ENCODE results near the gene SNRPB.

- TF ChIP-seq, protein P1, sequence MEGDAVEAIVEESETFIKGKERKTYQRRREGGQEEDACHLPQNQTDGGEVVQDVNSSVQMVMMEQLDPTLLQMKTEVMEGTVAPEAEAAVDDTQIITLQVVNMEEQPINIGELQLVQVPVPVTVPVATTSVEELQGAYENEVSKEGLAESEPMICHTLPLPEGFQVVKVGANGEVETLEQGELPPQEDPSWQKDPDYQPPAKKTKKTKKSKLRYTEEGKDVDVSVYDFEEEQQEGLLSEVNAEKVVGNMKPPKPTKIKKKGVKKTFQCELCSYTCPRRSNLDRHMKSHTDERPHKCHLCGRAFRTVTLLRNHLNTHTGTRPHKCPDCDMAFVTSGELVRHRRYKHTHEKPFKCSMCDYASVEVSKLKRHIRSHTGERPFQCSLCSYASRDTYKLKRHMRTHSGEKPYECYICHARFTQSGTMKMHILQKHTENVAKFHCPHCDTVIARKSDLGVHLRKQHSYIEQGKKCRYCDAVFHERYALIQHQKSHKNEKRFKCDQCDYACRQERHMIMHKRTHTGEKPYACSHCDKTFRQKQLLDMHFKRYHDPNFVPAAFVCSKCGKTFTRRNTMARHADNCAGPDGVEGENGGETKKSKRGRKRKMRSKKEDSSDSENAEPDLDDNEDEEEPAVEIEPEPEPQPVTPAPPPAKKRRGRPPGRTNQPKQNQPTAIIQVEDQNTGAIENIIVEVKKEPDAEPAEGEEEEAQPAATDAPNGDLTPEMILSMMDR (IDR thresholded peaks at IDR 0.05), result peak in 1 of 3 donors; percentile 49
- no peak for TF ChIP-seq POLR2A (IDR thresholded peaks at IDR 0.05)
Measured at GRCh38 chr20:2516399-2516798, 45.8 kb upstream of the SNRPB start.
